PC-9 (cell line): Measurements from ENCODE around the gene WDR33. TPM values are rescaled to one million over a fixed set of nuclear protein-coding genes. Genes with fewer than 3 reads are reported as not detected.

Source experiments
- BruUV-seq: library from RNA; stranded (reverse); fragments of 400-500 nt; replicated peaks from 2 replicates; lab custom pipeline; 2021; lab: Mats Ljungman, UMichigan
- CTCF ChIA-PET: fragments of 300-600 bp; sonication (Branson Sonifier 250); formaldehyde crosslinking; loops from one replicate; lab custom pipeline; 2022; ENCODE audit warnings: antibody characterized with exemption; lab: Charles Lee
- POLR2A ChIA-PET: fragments of 300-600 bp; sonication (Branson Sonifier 250); formaldehyde crosslinking; loops from one replicate; lab custom pipeline; 2022; ENCODE audit warnings: antibody characterized with exemption; ENCODE audit not compliant: unreplicated experiment; lab: Charles Lee
- DNase-seq, 2 experiments: peaks; one replicate each; pipeline versions ENCODE4 v3.0.0 to v3.0.0-alpha.2; 2015 to 2022; ENCODE audit warnings: mixed read lengths in 1 of 2
- H2AFZ ChIP-seq: fragments of 200-600 bp; sonication (generic); 2 replicates; pipeline ENCODE4 v1.8.1; 2017; ENCODE audit warnings: antibody characterized with exemption
- H3F3A ChIP-seq: fragments of 200-600 bp; sonication (generic); 2 replicates; pipeline ENCODE4 v1.8.1; 2017; ENCODE audit warnings: antibody characterized with exemption, mild to moderate bottlenecking, low read depth; ENCODE audit not compliant: insufficient read depth
- H3K27ac ChIP-seq: fragments of 200-600 bp; sonication (generic); 2 replicates; pipeline ENCODE4 v1.6.1; 2016; ENCODE audit warnings: mixed run types
- H3K27me3 ChIP-seq: fragments of 200-600 bp; sonication (generic); 2 replicates; pipeline ENCODE4 v1.6.1; 2016; ENCODE audit warnings: low read depth, mixed run types; ENCODE audit not compliant: insufficient read depth
- H3K36me3 ChIP-seq: fragments of 200-600 bp; sonication (generic); 2 replicates; pipeline ENCODE4 v1.6.1; 2016; ENCODE audit warnings: low read depth, mixed run types
- H3K4me1 ChIP-seq: fragments of 200-600 bp; sonication (generic); replicated peaks from 2 replicates; pipeline ENCODE4 v1.6.1; 2016; ENCODE audit warnings: mixed run types; ENCODE audit not compliant: insufficient read depth
- H3K4me2 ChIP-seq: fragments of 200-600 bp; sonication (generic); 2 replicates; pipeline ENCODE4 v1.6.1; 2017; ENCODE audit warnings: mixed run types
- H3K4me3 ChIP-seq: fragments of 200-600 bp; sonication (generic); 2 replicates; pipeline ENCODE4 v1.6.1; 2016; ENCODE audit warnings: mixed run types
- H3K79me2 ChIP-seq: fragments of 200-600 bp; sonication (generic); 2 replicates; pipeline ENCODE4 v1.6.1; 2017; ENCODE audit warnings: low read depth, mixed run types
- H3K9me2 ChIP-seq: fragments of 200-600 bp; sonication (generic); 2 replicates; pipeline ENCODE4 v1.8.1; 2017; ENCODE audit warnings: mild to moderate bottlenecking; ENCODE audit not compliant: insufficient read depth
- H3K9me3 ChIP-seq: fragments of 200-600 bp; sonication (generic); 2 replicates; pipeline ENCODE4 v1.8.1; 2016; ENCODE audit warnings: low read depth; ENCODE audit not compliant: insufficient read depth
- H4K20me1 ChIP-seq: fragments of 200-600 bp; sonication (generic); 2 replicates; pipeline ENCODE4 v1.8.1; 2017; ENCODE audit not compliant: insufficient read depth
- EZH2 ChIP-seq: fragments of 200-600 bp; sonication (generic); IDR thresholded peaks from 2 replicates; pipeline ENCODE4 v1.8.0; 2017; ENCODE audit warnings: antibody characterized with exemption, low read depth
- intact Hi-C: fragments of 100-400 bp; cut with micrococcal nuclease; formaldehyde crosslinking; loops from one replicate; pipeline ENCODE4 v1.10.0; 2022; ENCODE audit not compliant: unreplicated experiment
- total RNA-seq: library from RNA; stranded (reverse); gene quantifications from 2 replicates; pipeline ENCODE4 v1.2.3, GENCODE V29; 2021
- TF ChIP-seq, protein P1 (sequence below): fragments of 200-600 bp; sonication (generic); conservative IDR thresholded peaks from 2 replicates; pipeline ENCODE4 v1.6.1; 2017; ENCODE audit warnings: mixed run types, antibody characterized with exemption, mild to moderate bottlenecking, moderate library complexity

Gene WDR33
- total RNA-seq, 1 experiment from 2014 or later: 59.3 TPM

DNA sequence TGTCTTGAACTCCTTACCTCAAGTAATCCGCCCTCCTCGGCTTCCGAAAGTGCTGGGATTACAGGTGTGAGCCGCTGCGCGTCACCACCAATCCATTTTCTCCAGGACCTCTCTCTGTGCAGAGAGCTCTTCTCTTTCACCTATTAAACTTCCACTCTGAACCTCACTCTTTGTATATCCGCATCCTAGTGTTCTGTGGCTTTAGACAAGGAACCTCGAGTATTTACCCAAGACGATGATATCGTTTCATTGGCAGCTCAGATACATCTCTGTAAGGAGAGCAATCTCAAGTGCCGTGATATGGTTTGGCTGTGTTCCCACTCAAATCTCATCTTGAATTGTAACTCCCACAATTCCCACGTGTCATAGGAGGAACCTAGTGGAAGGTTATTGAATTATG, 15.1 kb upstream of the WDR33 start:
- Histone ChIP-seq H3K4me1 (no peaks in the 10 kb centered on the region), H3K9me2 (no peaks in the 10 kb centered on the region), H3K4me2 (no peak overlapping the region), H3F3A (no peaks in the 10 kb centered on the region), H3K27me3 (no peaks in the 10 kb centered on the region), H2AFZ (no peak overlapping the region; the same call in 1 of the 2 replicates), H3K79me2 (no peaks in the 10 kb centered on the region), H3K36me3 (no peaks in the 10 kb centered on the region), H3K4me3 (no peak overlapping the region), H4K20me1 (no peaks in the 10 kb centered on the region), H3K9me3 (peaks cover 8% of the 10 kb centered on the region; the same call in 1 of the 2 replicates), H3K27ac (no peak overlapping the region)
- ChIA-PET POLR2A (no interaction called here), CTCF (no interaction called here)
- no peak for DNase-seq
- TF ChIP-seq EZH2: no peak
- TF ChIP-seq, protein P1, sequence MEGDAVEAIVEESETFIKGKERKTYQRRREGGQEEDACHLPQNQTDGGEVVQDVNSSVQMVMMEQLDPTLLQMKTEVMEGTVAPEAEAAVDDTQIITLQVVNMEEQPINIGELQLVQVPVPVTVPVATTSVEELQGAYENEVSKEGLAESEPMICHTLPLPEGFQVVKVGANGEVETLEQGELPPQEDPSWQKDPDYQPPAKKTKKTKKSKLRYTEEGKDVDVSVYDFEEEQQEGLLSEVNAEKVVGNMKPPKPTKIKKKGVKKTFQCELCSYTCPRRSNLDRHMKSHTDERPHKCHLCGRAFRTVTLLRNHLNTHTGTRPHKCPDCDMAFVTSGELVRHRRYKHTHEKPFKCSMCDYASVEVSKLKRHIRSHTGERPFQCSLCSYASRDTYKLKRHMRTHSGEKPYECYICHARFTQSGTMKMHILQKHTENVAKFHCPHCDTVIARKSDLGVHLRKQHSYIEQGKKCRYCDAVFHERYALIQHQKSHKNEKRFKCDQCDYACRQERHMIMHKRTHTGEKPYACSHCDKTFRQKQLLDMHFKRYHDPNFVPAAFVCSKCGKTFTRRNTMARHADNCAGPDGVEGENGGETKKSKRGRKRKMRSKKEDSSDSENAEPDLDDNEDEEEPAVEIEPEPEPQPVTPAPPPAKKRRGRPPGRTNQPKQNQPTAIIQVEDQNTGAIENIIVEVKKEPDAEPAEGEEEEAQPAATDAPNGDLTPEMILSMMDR: no peak
- intact Hi-C loops: no loop called here
- no TSS peak for BruUV-seq

DNA sequence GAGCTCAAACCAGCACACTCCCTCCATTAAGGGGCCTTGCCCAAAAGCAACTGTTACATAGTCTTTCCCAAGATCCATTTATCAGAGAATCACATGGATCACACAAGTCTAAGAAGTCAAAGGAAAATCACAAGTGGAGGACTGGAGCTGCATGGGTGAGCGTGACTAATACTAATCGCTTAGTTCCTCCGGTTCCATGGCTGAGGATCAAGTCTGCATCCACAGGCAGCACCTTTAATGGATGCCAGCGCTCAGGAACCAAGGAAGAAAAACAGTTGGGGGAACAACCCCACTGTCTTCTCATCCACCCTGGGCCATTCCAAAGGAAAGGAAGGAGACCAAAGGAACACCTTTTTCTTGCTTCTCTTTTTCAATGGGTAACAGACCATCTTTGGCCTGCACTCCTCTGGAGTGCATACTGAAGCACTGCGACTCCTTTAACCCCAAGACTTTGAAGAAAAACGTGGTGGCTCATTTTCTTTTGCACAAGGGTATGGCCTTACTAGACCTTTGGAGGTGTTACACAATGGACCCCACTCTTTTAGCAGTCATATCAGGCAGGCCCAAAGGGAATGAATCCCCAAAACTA, 9.2 kb upstream of the WDR33 start:
- Histone ChIP-seq H4K20me1 (no peaks in the 10 kb centered on the region), H3K4me2 (no peak overlapping the region), H3F3A (no peaks in the 10 kb centered on the region), H3K36me3 (no peaks in the 10 kb centered on the region), H3K9me2 (no peaks in the 10 kb centered on the region), H3K27ac (no peak overlapping the region), H3K4me1 (no peaks in the 10 kb centered on the region), H2AFZ (no peak overlapping the region), H3K79me2 (no peaks in the 10 kb centered on the region), H3K4me3 (no peak overlapping the region), H3K27me3 (peaks cover 30% of the 10 kb centered on the region), H3K9me3 (peaks cover 18% of the 10 kb centered on the region; the same call in 1 of the 2 replicates)
- ChIA-PET POLR2A (no interaction called here), CTCF (no interaction called here)
- no peak for DNase-seq
- intact Hi-C loops: no loop called here
- no peak for TF ChIP-seq EZH2
- TF ChIP-seq, protein P1: no peak
- BruUV-seq: no TSS peak

DNA sequence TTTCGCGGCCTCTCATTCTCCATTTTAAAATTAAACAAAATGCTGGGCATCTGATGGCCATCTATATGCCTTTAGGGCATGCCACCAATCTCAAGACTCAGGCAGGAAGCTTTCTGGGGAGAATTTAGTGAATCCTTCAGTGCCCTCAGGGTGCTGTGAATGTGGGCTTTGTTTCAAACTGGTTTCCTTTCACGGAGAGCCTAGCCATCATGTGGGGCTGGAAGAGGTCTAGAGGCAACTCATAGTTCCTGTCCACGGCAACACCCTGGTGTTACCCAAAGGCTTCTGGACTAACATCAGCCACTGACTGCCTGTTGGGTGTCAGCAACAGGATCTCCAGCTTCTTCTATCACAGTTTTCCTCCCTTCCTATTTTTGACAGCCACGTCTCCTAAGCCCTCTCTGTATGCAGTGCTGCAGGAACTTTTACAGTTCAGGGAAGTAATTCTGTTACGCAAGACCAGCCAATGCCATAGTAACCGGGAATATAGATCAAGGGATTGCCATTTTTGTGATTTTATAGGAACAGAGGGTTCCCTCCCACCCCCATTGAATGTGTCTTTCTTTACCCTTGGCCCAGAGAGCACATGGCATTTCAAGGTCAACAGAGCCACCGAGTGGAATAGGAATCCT, 7.9 kb upstream of the WDR33 start:
- Histone ChIP-seq H3K4me2 (no peak overlapping the region), H4K20me1 (no peaks in the 10 kb centered on the region), H3K9me3 (peaks cover 18% of the 10 kb centered on the region; the same call in 1 of the 2 replicates), H3K4me1 (no peaks in the 10 kb centered on the region), H3K4me3 (no peak overlapping the region), H3K36me3 (no peaks in the 10 kb centered on the region), H3K79me2 (no peaks in the 10 kb centered on the region), H2AFZ (no peak overlapping the region), H3K27ac (no peak overlapping the region), H3F3A (no peaks in the 10 kb centered on the region), H3K27me3 (peaks cover 30% of the 10 kb centered on the region), H3K9me2 (no peaks in the 10 kb centered on the region)
- POLR2A ChIA-PET: interaction anchor here (0.6 kb wide), 1 partner anchor 16 kb away, joined by 11 read pairs; no protein-coding TSS in a partner anchor
- CTCF ChIA-PET: no interaction called here
- intact Hi-C loops: no loop called here
- BruUV-seq: no TSS peak
- peak in 1 of 2 experiments; percentile 34 for DNase-seq
- TF ChIP-seq EZH2: no peak
- TF ChIP-seq, protein P1: no peak
